Mesothelial cell of epicardium (in vitro differentiated cells): Measurements from ENCODE around the gene TMCO4. TPM values are rescaled to one million over a fixed set of nuclear protein-coding genes. Genes with fewer than 3 reads are reported as not detected.

ENCODE experiments used
- DNase-seq, 2 experiments: peaks; one replicate each; pipeline ENCODE4 v3.0.0; 2021; ENCODE audit warnings: low spot score in 2 of 2; ENCODE audit not compliant: unreplicated experiment in 2 of 2
- H3K27ac Mint-ChIP-seq: 2 replicates; pipeline ENCODE4 v1.8.0; 2021; ENCODE audit warnings: mixed read lengths
- H3K27me3 Mint-ChIP-seq: 2 replicates; pipeline ENCODE4 v1.8.0; 2021; ENCODE audit warnings: low read depth, mixed read lengths
- H3K36me3 Mint-ChIP-seq: 2 replicates; pipeline ENCODE4 v1.8.0; 2021; ENCODE audit warnings: mixed read lengths
- H3K4me1 Mint-ChIP-seq: 2 replicates; pipeline ENCODE4 v1.8.0; 2021; ENCODE audit warnings: mixed read lengths
- H3K4me3 Mint-ChIP-seq: 2 replicates; pipeline ENCODE4 v1.8.0; 2021; ENCODE audit warnings: mild to moderate bottlenecking, moderate library complexity, mixed read lengths
- H3K9me3 Mint-ChIP-seq: 2 replicates; pipeline ENCODE4 v1.8.0; 2021; ENCODE audit warnings: mixed read lengths
- CTCF ChIP-seq: fragments of 200-600 bp; sonication (generic); IDR thresholded peaks from one replicate; pipeline ENCODE4 v1.5.0; 2021; ENCODE audit warnings: antibody characterized with exemption; ENCODE audit not compliant: unreplicated experiment
- total RNA-seq: library from RNA; stranded (reverse); gene quantifications from 3 replicates; pipeline ENCODE4 v1.2.1, GENCODE V29; 2021

Gene TMCO4
- total RNA-seq, 1 donor from 2014 or later: 21.4 TPM

DNA sequence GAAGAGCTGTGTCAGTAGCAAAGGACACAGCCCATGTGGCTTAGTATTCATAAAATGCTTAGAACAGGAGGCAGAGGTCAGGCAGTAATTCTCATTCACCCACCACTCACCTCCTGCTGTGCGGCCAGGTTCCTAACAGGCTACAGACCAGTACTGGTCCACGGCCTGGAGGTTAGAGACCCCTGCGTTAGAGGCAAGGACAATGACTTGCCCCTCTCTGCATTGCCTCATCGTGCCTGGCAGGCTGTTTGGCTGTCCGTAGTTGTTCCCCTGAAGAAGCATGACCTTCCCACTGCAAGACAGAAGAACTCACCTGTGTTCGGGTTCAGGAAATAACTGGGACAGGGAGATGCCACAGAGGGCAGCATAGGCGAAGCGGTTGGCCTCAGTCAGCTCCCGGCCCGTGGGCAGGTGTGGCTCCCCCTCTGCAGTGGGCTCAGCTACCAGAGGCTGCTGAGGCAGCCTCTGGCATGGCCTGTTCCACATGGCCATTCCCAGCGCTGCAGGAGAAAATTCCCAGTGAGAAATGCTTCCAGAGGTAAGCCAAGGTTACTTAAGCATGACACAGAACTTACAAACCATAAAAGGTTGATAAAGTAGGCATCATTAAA is 19.3 kb downstream of the TMCO4 start:
- Mint-ChIP-seq H3K4me3 (no peak overlapping the region), H3K36me3 (peaks cover 28% of the 10 kb centered on the region), H3K4me1 (peaks cover under 1% of the 10 kb centered on the region), H3K27ac (no peak overlapping the region), H3K9me3 (no peaks in the 10 kb centered on the region), H3K27me3 (no peaks in the 10 kb centered on the region)
- TF ChIP-seq CTCF: no peak
- DNase-seq: no peak

DNA sequence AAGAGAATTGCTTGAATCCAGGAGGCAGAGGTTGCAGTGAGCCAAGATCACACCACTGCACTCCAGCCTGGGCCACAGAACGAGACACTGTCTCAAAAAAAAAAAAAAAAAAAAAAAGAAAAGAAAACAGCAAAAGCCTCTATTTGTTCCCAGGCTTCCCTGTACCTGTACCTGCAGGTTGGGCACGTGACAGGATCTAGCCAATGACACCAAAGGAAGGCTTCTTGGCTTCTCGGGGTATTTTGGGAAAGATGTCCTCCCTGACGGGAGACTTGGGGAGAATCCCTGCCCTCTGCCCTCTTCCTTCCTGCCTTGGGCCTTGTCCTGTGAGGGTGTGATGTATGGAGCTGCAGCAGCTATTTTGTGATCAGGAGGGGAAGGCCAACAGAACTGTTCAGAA is 22.8 kb downstream of the TMCO4 start:
- H3K4me3 Mint-ChIP-seq: no peak overlapping the region
- no peaks in the 10 kb centered on the region for H3K9me3 Mint-ChIP-seq
- H3K36me3 Mint-ChIP-seq: peaks cover 21% of the 10 kb centered on the region
- no peaks in the 10 kb centered on the region for H3K4me1 Mint-ChIP-seq
- no peaks in the 10 kb centered on the region for H3K27me3 Mint-ChIP-seq
- H3K27ac Mint-ChIP-seq: no peak overlapping the region
- DNase-seq: no peak
- no peak for TF ChIP-seq CTCF

DNA sequence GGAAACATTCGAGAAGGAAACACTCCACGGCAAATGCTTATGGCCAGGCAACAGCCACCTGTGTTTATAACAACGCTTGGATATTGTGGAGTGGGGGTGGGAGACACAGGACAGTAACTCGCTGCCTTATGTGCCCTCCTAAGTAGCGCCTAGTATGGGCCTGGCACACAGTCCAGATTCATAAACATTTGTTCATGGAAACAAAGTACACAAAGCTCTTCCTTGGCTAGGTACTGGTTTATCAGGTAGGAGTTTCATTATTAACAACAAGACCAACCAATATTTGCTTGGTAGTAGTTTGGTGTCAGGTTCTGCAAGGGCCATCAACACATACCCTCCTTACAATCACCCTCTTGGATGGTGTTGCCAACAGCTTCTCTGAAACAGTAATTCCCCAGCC is 23.4 kb downstream of the TMCO4 start:
- Mint-ChIP-seq H3K27me3 (no peaks in the 10 kb centered on the region), H3K4me1 (no peaks in the 10 kb centered on the region), H3K27ac (no peak overlapping the region), H3K9me3 (no peaks in the 10 kb centered on the region), H3K36me3 (peaks cover 17% of the 10 kb centered on the region), H3K4me3 (no peak overlapping the region)
- TF ChIP-seq CTCF: no peak
- DNase-seq: no peak

- H3K4me1 Mint-ChIP-seq: no peaks in the 10 kb centered on the region
- peaks cover 16% of the 10 kb centered on the region for H3K36me3 Mint-ChIP-seq
- no peak overlapping the region for H3K4me3 Mint-ChIP-seq
- no peak overlapping the region for H3K27ac Mint-ChIP-seq
- H3K27me3 Mint-ChIP-seq: no peaks in the 10 kb centered on the region
- DNase-seq: no peak
- TF ChIP-seq CTCF: no peak
- no peaks in the 10 kb centered on the region for H3K9me3 Mint-ChIP-seq
Observed at GRCh38 chr1:19775831-19776230, 23.9 kb downstream of the TMCO4 start.

DNA sequence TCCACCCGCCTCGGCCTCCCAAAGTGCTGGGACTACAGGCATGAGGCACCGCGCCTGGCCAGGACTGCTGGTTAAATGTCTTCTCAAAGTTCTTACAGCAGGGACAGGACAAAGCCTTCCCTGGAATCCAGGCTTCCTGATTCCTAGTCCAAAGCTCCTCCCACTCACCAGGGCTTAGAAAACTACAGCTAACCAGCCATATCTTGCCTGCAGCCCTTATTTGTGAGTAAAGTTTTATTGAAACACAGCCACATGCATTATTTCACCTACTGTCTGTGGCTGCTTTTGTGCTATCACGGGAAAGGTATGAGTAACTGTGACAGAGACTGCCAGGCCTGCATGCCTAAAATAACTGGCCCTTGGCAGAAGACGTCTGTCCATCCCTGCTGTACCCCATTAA is 24.4 kb downstream of the TMCO4 start:
- H3K27me3 Mint-ChIP-seq: no peaks in the 10 kb centered on the region
- H3K27ac Mint-ChIP-seq: no peak overlapping the region
- no peak for TF ChIP-seq CTCF
- H3K9me3 Mint-ChIP-seq: no peaks in the 10 kb centered on the region
- no peak for DNase-seq
- H3K4me1 Mint-ChIP-seq: no peaks in the 10 kb centered on the region
- H3K4me3 Mint-ChIP-seq: no peak overlapping the region
- H3K36me3 Mint-ChIP-seq: peaks cover 15% of the 10 kb centered on the region

- Mint-ChIP-seq H3K36me3 (peaks cover 11% of the 10 kb centered on the region), H3K27ac (no peak overlapping the region), H3K4me1 (no peaks in the 10 kb centered on the region), H3K9me3 (no peaks in the 10 kb centered on the region), H3K27me3 (no peaks in the 10 kb centered on the region), H3K4me3 (no peak overlapping the region)
- no peak for DNase-seq
- no peak for TF ChIP-seq CTCF
Observed at GRCh38 chr1:19774180-19774785, 25.4 kb downstream of the TMCO4 start.
